ENCODE results near the gene FLRT1. TPM values are rescaled to one million over a fixed set of nuclear protein-coding genes. Genes with fewer than 3 reads are reported as not detected.

Gene FLRT1, protein sequence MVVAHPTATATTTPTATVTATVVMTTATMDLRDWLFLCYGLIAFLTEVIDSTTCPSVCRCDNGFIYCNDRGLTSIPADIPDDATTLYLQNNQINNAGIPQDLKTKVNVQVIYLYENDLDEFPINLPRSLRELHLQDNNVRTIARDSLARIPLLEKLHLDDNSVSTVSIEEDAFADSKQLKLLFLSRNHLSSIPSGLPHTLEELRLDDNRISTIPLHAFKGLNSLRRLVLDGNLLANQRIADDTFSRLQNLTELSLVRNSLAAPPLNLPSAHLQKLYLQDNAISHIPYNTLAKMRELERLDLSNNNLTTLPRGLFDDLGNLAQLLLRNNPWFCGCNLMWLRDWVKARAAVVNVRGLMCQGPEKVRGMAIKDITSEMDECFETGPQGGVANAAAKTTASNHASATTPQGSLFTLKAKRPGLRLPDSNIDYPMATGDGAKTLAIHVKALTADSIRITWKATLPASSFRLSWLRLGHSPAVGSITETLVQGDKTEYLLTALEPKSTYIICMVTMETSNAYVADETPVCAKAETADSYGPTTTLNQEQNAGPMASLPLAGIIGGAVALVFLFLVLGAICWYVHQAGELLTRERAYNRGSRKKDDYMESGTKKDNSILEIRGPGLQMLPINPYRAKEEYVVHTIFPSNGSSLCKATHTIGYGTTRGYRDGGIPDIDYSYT
- not detected in 2 replicates for total RNA-seq

DNA sequence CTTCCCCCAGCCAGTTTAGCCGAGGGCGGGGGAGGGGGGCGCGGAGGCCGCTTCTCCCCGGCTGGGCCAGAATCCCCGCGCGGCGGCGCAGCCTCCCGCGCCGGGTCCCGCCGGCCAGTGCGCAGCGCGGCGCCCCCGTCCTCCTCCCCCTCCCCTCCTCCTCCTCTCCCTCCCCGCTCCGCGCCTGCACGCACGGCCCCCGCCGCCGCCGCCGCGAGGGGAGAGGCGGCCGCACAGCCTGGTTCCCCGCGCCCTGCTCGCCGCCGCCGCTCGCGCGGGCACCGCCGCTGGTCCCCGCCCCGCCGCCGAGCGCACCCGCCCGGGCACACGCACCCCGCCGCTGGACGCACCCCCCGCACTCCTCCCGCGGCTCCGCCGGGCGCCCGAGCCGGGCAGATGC lies at the start of gene FLRT1:
Gene FLRT1, plus strand, starts transcription at position 356 of the 400 bp plus-strand sequence. CDS start 80,337 bp downstream, outside the sequence.
- intact Hi-C loops (cut with micrococcal nuclease): no loop called here

DNA sequence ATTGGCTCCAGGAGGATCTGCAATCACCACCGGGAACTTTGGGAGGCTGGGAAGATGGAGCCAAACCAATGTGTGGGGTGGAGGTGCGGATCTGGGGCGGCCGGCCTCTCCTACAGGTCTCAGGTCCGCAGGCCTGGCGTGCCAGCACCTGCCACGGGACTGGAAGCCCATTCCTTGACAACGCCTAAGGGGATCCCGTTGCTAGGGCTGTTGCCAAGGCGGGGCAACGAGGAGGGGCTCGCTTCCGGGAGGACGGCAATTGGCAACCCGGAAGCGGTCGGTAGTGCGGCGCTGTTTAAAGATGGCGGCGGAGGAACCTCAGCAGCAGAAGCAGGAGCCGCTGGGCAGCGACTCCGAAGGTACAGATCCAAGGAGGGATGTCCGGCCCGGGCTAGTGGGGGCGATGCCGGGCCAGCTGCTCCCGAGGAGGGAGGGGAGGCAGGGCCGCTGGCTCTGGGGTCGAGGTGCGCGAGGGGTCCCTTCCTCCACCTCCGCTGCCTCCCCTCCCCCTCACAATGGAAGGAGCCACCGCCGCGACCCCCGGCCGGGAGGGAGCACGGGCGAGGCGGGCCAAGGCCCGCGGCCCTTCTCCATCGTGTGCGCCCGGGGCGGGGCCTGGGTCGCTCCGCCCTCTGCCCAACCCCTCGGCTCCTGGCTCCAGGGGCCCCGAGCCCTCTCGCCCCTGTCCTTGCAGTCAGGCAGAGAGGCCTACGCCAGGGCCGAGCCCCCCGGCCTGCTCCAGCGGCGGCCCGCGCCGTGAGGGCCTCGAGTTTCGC lies 49.4 kb upstream of the FLRT1 start, which contains the start of gene OTUB1:
Gene OTUB1, plus strand, starts transcription at position 283 of the 776 bp plus-strand sequence. Its CDS starts 19 bp downstream, at position 302.
- intact Hi-C loops (cut with micrococcal nuclease): loop anchor here (1.0 to 5.0 kb wide), 3 partner anchors 12 to 149 kb away; partner anchors contain the start of genes COX8A and MARK2

DNA sequence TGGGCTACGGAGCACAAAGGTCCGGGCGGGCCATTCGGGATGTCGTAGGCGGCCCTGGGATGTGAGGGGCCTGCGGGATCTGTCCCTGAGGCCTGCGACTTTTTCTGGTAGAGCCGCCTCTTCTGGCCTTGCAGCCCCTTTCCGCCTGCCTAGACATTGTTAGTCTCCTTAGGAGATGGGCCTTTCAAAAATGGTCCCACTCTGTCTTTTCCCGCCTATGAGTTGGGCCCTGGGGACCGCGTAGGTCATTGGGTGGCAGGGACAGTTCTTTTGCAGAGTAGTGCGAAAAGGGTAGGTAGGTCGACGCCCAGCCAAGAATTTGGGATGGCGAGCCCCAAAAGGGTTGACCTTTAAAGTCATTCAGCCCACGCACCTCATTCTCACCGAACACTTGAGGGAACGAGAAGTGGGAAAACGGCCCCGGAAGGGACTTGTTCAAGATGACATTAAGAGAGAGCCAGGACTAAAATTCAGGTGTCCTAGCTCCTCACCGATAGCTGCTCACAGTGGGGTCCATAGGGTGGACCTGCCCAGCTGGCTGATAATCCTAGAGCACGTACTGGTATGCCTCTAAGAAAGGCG lies 48.7 kb upstream of the FLRT1 start:
- intact Hi-C loops (cut with micrococcal nuclease): loop anchor here (1.0 to 5.0 kb wide), 3 partner anchors 13 to 150 kb away; partner anchors contain the start of genes COX8A and MARK2

DNA sequence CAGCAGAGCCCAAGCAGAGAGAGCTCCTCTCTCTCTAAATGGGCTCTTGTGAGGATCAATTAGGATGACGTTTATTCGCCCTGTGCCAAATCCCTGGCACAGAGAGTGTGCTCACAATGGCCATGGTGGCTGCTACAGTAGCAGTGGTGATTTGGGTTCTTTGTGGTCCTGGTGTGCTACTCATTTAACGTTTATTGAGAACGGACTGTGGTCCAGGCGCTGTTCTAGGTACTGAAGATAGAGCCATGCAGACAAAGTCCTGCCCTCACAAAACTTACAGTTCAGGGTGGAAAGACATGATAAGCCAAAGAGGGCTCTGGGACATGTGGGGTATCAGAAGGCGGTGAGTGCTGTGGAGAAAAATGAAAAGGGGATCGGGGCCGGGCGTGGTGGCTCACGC lies 44.2 kb upstream of the FLRT1 start:
- intact Hi-C loops (cut with micrococcal nuclease): no loop called here

DNA sequence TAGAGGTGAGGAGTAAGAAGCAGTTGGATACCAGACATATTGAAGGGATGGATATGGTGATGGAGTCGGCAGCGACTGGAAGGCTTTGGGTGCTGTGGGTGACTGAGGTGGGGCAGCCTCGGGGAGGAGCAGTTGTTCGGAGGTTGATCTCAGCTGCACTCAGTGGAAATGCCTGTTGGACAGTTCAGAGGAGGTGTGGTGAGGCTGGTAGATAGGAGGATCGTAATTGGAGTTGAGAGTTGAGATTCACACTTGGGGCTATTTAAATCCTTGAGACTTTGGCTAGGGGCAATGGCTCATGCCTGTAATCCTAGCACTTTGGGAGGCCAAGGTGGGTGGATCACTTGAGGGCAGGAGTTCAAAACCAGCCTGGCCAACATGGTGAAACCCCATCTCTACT lies 42.6 kb upstream of the FLRT1 start:
- intact Hi-C loops (cut with micrococcal nuclease): no loop called here

DNA sequence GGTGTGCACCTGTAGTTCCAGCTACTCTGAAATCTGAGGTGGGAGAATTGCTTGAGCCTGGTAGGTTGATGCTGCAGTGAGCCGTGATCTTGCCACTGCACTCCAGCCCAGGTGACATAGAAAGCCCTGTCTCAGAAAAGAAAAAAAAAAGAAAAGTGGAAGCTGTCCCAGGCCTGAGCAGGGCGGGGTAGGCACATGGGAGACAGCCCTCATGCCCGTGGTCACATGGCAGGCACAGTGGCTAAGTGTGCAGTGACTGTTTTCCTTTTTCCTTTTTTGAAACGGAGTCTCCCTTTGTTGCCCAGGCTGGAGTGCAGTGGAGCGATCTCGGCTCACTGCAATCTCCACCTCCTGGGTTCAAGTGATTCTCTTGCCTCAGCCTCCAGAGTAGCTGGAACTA lies 41.7 kb upstream of the FLRT1 start:
- intact Hi-C loops (cut with micrococcal nuclease): no loop called here

DNA sequence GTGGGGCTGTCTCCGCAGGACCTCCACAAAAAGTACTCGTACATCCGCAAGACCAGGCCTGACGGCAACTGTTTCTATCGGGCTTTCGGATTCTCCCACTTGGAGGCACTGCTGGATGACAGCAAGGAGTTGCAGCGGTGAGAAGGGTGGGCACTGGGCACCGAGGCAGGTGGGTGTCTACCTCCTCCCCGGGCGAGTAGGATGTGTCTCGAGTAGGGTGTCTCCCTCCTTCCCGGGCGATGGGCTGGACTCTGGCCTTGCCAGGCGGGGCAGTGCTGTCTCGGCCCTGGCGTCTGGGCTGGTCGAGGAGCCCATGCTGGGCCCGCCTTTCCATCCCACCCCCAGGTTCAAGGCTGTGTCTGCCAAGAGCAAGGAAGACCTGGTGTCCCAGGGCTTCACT lies 39.2 kb upstream of the FLRT1 start:
- intact Hi-C loops (cut with micrococcal nuclease): no loop called here

DNA sequence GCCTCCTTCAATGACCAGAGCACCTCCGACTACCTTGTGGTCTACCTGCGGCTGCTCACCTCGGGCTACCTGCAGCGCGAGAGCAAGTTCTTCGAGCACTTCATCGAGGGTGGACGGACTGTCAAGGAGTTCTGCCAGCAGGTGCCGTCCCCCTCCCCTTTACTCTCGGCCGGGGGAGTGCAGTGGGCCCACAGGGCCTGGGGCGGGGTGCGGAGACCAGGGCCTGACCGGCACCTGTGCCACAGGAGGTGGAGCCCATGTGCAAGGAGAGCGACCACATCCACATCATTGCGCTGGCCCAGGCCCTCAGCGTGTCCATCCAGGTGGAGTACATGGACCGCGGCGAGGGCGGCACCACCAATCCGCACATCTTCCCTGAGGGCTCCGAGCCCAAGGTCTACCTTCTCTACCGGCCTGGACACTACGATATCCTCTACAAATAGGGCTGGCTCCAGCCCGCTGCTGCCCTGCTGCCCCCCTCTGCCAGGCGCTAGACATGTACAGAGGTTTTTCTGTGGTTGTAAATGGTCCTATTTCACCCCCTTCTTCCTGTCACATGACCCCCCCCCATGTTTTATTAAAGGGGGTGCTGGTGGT lies 38.5 kb upstream of the FLRT1 start:
- intact Hi-C loops (cut with micrococcal nuclease): no loop called here

DNA sequence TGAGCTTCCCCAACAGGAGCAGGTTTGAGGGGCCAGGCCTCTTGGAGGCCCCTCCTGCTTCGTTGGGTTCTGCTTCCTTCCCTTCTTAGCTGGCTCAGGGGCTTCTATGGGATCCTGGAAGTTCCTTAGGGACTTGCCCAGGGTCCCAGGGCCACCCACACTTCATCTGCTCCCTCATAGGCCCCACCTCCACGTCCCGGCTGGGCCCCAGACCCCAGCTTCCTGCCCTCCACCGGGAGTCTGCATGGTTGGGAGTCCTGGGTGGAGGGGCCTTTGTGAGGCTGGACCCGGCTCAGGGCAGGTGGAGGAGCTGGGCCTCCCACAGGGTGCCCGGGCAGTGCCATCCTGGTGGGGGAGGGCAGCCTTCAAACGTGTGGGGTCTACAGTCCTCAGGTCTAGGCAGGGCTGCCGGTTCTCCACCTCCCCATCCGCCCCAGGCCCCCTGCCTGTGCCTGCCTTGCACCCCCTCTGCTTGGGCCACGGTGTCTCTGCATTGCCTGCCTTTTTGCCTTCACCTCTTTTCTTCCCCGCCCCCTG lies 37.9 kb upstream of the FLRT1 start:
- intact Hi-C loops (cut with micrococcal nuclease): no loop called here

DNA sequence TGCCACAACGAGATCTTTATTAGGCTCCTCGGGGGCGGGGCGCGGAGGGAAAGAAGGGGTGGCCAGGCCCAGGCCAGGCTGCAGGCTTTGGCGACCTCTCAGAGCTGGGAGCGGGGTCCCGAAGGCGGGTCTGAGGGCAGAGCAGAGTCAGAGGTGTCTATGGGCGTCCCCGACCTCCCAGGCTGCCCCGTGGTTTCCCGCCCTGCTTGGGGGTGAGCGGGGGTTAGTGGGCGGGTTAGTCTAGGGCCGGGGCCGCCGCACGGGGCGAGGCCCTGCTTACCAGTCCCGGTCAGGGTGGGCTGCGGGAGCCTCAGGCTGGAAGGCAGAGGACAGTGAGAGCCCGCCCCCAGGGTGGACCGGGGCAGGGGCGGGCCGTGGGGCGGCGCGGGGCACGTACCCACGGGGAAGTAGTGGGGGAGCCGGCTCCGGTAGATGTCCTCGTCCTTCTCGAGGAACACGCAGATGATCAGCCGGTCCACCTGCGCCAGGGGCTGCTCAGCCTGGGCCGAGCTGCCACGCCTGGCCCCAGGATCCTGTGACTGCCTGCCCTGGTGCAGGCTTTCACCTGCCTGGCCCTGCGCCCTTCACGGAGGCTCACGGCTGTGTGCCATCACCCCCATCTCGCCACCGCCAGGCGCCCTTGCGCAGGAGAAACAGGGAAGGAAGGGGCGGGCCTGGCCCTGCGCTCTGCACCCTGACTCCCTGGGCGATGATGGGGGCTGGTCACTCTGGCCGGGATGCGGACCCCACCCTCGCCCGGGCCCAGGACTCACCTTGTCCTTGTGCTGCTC lies 37.0 kb upstream of the FLRT1 start:
- intact Hi-C loops (cut with micrococcal nuclease): no loop called here

DNA sequence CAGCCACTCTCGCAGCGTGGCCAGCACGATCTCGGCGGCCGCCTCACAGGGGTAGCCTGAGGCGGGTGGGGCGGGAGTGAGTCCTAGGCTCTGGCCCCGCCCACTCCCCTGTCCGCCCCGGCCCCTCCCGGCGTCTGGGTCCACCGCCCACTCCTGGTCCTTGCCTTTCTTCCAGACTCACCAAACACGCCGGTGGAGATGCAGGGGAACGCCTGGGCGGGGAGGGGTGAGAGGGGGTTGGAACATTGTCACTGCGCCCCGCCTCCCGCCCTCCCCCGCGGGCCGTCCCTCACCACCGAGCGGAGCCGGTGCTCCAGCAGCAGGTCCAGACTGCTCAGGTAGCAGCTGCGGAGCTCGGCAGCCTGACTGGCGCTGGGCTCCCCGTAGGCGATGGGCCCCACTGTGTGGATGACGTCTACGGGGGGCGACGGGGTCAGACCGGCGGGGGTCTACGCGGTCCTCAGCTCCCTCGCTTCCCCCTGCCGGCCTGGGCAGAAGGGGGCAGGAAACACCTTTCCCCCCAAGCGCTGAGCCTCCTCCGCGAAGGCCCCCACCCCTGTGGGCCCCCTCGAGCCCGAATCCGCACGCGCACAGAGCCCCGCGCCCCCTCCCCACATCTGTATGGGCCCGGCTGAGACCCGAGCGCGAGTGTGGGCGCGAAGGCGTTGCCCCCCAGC lies 36.2 kb upstream of the FLRT1 start:
- intact Hi-C loops (cut with micrococcal nuclease): loop anchor here (1.0 to 10.0 kb wide), 4 partner anchors 149 to 305 kb away; partner anchors contain the start of genes CATSPERZ and ESRRA

DNA sequence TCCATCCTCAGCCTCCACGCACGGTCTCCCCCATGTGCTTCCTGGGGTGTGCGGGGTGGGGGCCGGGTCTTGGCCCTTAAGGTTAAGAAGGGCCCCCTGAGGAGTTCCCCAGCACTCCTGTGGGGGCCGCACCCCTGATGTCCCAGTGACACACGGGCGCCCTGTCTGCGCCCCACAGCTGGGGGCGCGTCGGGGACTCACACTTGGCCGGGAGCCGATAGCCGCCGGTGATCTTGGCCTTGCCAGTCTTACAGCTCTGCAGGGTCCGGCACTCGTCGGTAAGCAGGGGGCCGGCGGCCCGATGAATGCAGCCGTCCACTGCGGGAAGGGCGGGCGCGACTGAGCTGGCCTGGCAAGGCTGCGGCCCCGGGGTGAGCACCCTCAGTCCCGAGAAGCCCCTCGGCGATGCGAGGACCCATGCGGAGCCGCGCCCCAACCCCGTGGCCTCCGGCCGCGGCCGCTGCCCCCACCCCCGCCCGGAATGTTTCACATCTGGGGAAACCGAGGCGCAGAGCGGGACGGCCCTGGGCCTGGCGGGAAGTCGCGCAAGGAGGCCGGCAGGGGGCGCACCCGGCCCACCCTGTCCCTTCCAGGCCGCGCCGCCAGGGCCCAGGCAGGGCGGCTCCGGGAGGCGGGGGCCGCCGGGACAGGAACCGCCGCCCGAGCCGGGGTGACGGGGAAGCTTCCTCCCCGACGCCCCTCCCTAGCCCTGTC lies 35.5 kb upstream of the FLRT1 start:
- intact Hi-C loops (cut with micrococcal nuclease): loop anchor here (1.0 to 10.0 kb wide), 4 partner anchors 148 to 305 kb away; partner anchors contain the start of genes CATSPERZ and ESRRA

DNA sequence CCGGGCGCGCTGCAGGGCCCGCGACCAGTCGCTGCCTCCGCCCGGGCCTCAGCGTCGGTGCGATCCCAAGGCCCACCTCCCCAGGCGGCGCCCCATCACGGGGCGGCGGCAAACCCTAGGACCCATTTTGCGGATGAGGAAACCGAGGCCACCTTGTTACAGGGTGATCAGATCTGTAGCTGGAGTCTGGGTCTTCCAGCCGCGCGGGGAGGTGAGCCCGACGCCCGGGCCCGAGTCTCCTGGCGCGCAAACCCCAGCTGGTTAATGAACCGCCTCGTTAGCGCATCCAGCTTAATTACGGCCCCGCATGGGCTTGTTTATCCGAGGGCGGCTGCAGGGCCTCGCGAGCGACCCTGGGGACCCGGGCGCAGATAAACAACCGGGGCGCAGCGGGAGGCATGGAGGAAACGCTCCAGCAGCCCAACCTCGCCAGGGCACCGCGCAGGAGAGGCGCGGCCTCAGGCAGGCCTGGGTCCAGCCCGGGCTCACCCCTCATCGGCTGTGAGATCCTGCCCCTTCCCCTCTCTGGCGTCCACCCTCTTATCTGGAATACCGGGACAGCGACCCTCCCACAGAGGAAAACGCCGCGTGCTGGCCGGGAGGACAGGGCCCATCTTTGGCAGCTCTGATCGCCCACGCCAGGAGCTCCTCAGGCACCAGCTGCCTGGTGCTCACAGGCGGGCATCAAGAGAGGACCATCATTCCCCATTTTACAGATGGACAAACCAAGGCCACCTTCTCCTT lies 34.8 kb upstream of the FLRT1 start:
- intact Hi-C loops (cut with micrococcal nuclease): loop anchor here (1.0 to 10.0 kb wide), 4 partner anchors 147 to 304 kb away; partner anchors contain the start of genes CATSPERZ and ESRRA

DNA sequence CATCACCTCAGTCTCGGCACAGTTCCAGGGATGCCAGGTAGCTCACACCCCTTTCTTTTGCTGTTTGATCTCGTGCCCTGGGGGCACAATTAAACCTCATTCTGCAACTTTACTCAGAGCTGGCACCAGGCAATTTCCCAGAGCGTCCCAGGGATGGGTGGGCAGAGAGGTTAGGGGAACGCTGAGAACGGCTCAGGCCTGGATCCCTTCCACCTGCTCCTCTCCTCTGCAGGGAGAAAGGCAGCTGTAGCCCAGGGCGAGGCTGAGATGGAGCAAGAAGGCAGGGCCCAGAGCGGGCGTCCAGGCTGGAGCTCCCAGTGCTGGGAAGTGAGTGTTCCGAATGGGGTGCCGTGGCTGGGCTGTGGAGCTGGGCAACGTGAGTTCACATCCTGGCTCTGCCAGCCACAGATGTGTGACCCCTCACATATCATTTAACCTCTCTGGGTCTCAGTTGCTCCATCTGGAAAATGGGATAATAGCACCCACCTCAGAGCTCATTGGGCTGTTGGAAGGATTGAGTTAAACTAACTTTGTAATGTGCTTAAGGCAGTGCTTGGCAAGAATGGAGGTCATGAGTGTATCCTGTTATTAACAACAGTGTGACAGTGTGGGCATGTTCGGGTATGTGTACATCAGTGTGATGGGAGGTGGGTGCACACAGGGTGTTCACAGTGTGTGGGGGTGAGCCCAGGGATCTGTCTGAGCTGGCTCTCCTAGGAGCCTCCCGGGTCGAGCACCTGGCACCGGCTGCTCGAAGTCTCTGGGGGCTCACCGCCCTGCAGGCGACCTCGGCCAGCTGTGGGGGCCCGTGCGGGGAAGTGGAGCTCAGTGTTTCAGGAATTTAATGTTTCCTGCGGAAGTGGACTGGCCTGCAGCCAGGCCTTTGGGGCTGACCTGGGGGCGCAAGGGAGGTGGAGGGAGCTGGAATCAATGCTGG lies 34.0 kb upstream of the FLRT1 start:
- intact Hi-C loops (cut with micrococcal nuclease): loop anchor here (10.0 kb wide), 1 partner anchor 303 kb away; the partner anchor contains the start of genes CATSPERZ and ESRRA

DNA sequence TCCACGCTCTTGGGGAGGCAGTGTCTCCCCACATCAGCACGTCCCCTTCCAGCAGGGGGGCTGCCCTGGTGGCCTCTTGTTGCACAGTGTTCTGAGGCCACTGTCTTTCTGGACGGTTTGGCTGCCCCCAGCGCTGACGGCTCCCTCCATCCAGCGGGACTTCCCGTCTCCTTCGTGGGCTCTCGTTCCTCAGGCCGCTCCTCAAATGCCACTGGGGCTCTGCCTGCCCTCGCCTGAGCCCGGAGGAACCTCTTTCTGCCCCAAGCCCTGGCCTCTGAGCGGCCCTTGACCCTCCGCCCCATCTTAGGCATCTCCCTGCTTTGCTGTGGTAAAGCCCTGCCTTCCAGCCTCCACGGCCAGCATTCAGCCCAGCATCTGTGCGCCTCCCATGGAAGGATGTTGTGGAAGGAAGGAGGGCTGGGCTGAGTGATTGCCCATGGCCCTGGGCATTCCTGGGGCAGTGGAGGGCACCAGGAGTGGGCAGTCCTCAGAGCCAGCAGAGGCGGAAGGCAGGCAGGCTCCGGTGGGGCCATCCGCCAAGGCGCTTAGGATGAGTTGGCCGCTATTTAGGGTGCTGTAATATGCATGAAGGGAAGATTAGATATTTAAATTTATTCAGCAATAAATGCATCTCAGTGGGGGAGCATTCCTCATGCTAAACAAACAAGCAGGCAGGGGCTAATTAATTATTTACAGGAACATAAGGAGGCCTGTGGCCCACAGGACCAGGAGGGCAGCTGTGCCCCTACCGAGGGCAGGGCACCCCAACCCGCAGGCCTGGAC lies 31.7 kb upstream of the FLRT1 start:
- intact Hi-C loops (cut with micrococcal nuclease): loop anchor here (10.0 kb wide), 1 partner anchor 301 kb away; the partner anchor contains the start of genes CATSPERZ and ESRRA

Measured in T-helper 2 cell treated with Interferon-gamma antibody and Interleukin-4, amounts not matched to agents 100 ng/mL and 5 ng/mL, for 36 hours (primary cell).